Endothelial cell of umbilical vein (primary cell): ENCODE measurements around the gene KIFAP3. TPM values are rescaled to one million over a fixed set of nuclear protein-coding genes. Genes with fewer than 3 reads are reported as not detected.

Experiments
- BruUV-seq: library from RNA; stranded (reverse); fragments of 400-500 nt; replicated peaks from 2 replicates; lab custom pipeline; 2021; lab: Mats Ljungman, UMichigan
- CTCF ChIA-PET: fragments of 300-600, 350-600 bp; sonication (Branson Sonifier 250); formaldehyde crosslinking; loops from one replicate; lab custom pipeline; 2021; ENCODE audit warnings: antibody characterized with exemption, inconsistent platforms; lab: Charles Lee
- POLR2A ChIA-PET: fragments of 300-600, 350-600 bp; sonication (Branson Sonifier 250); formaldehyde crosslinking; loops from one replicate; lab custom pipeline; 2021; ENCODE audit warnings: antibody characterized with exemption, inconsistent platforms; lab: Charles Lee
- DNase-seq: peaks from one replicate; pipeline ENCODE4 v3.0.0-alpha.2; 2011; ENCODE audit warnings: low read depth, low spot score
- FAIRE-seq: peaks from 2 replicates; lab custom pipeline; 2011; peaks lifted over from hg19 to GRCh38; lab: Jason Lieb, UNC
- H2AFZ ChIP-seq: 2 replicates; pipeline ENCODE4 v1.6.0; 2012; ENCODE audit warnings: low read depth, low read length, control low read depth, inconsistent platforms
- H3K27ac ChIP-seq: 2 replicates; pipeline ENCODE4 v1.5.1; 2011; ENCODE audit warnings: low read depth, mild to moderate bottlenecking, control low read depth, low read length, moderate library complexity; ENCODE audit not compliant: insufficient read depth
- H3K27me3 ChIP-seq, 2 experiments: 2 replicates each; pipeline versions ENCODE4 v1.6.0 to v1.6.1; 2011; ENCODE audit warnings: low read length in 2 of 2, mixed read lengths in 1 of 2; ENCODE audit not compliant: control insufficient read depth in 2 of 2, insufficient read depth in 2 of 2
- H3K36me3 ChIP-seq, 2 experiments: 2 replicates in 1 of 2; 3 replicates in 1 of 2; pipeline ENCODE4 v1.5.1; 2011; ENCODE audit warnings: low read length in 2 of 2, mild to moderate bottlenecking in 1 of 2, moderate library complexity in 1 of 2; ENCODE audit not compliant: control insufficient read depth in 2 of 2, insufficient read depth in 2 of 2; ENCODE audit errors: extremely low read depth in 1 of 2
- H3K4me1 ChIP-seq: 3 replicates; pipeline ENCODE4 v1.5.1; 2011; ENCODE audit warnings: mild to moderate bottlenecking, low read length; ENCODE audit not compliant: control insufficient read depth, insufficient read depth; ENCODE audit errors: extremely low read depth
- H3K4me2 ChIP-seq: 2 replicates; pipeline ENCODE4 v1.6.1; 2011; ENCODE audit warnings: low read length, control low read depth, mixed read lengths; ENCODE audit not compliant: insufficient read depth
- H3K4me3 ChIP-seq, 3 experiments: fragments of 200-600 bp in 1 of 3; sonication (generic), shearing (Covaris generic) in 1 of 3; replicated peaks in 1 of 3; 2 replicates each; pipeline ENCODE4 v1.5.1; 2011 to 2016; ENCODE audit warnings: control low read depth in 3 of 3, low read length in 3 of 3, mild to moderate bottlenecking in 2 of 3, inconsistent platforms in 1 of 3, low read depth in 1 of 3, moderate library complexity in 1 of 3; ENCODE audit not compliant: insufficient read depth in 1 of 3
- H3K79me2 ChIP-seq: 2 replicates; pipeline ENCODE4 v1.6.0; 2012; ENCODE audit warnings: low read length, inconsistent platforms; ENCODE audit not compliant: control insufficient read depth, insufficient read depth
- H3K9ac ChIP-seq: replicated peaks from 2 replicates; pipeline ENCODE3; 2011; ENCODE audit warnings: low read length, control low read depth; ENCODE audit not compliant: insufficient read depth; ENCODE audit errors: extremely low read depth
- H3K9me1 ChIP-seq: replicated peaks from 3 replicates; pipeline ENCODE4 v1.6.0; 2011; ENCODE audit warnings: mild to moderate bottlenecking, low read length; ENCODE audit not compliant: control insufficient read depth, insufficient read depth; ENCODE audit errors: extremely low read depth
- H3K9me3 ChIP-seq: replicated peaks from 2 replicates; pipeline ENCODE4 v1.5.1; 2012; ENCODE audit warnings: low read length, inconsistent platforms; ENCODE audit not compliant: control insufficient read depth, insufficient read depth
- H4K20me1 ChIP-seq: replicated peaks from 2 replicates; pipeline ENCODE3; 2011; ENCODE audit warnings: mild to moderate bottlenecking, low read length; ENCODE audit not compliant: control insufficient read depth, insufficient read depth; ENCODE audit errors: extremely low read depth
- CTCF ChIP-seq, 2 donors: IDR thresholded peaks; 1 replicate in 1 of 2; 2 replicates in 1 of 2; pipeline ENCODE4 v1.5.1; 2011; ENCODE audit warnings: low read length in 2 of 2, mild to moderate bottlenecking in 2 of 2, moderate library complexity in 2 of 2, control low read depth in 1 of 2, inconsistent platforms in 1 of 2, low read depth in 1 of 2; ENCODE audit not compliant: insufficient read depth in 1 of 2; ENCODE audit errors: extremely low read depth in 1 of 2
- FOS ChIP-seq: IDR thresholded peaks from 2 replicates; pipeline ENCODE4 v1.6.1; 2011; ENCODE audit warnings: mild to moderate bottlenecking, low read length, moderate library complexity, borderline replicate concordance; ENCODE audit not compliant: insufficient read depth
- GATA2 ChIP-seq: IDR thresholded peaks from 2 replicates; pipeline ENCODE4 v1.7.0; 2011; ENCODE audit warnings: low read depth, mild to moderate bottlenecking, moderate library complexity, mixed read lengths, low read length; ENCODE audit not compliant: insufficient read length, insufficient read depth
- POLR2A ChIP-seq: IDR thresholded peaks from 2 replicates; pipeline ENCODE4 v1.6.1; 2012; ENCODE audit warnings: low read depth, mild to moderate bottlenecking, control low read depth, low read length
- dilution Hi-C: fragments of 300-500 bp; cut with MboI; formaldehyde crosslinking; loops from one replicate; pipeline ENCODE4 v1.15.0; 2019; ENCODE audit warnings: low sequenced_read_pairs; ENCODE audit not compliant: extremely low pct_ligation_motif_present
- intact Hi-C: fragments of 100-400 bp; cut with micrococcal nuclease; formaldehyde crosslinking; loops from one replicate; pipeline ENCODE4 v1.10.0; 2022
- polyA plus RNA-seq, 4 experiments: library from polyadenylated mRNA; depleted of rRNA in 3 of 4; stranded (reverse) in 3 of 4; unstranded in 1 of 4; fragments of >200 nt; gene quantifications; 2 replicates each; pipeline versions ENCODE4 v1.2.1 to v1.2.3, GENCODE V29; 2011 to 2012; ENCODE audit warnings: missing spikeins in 1 of 4
- total RNA-seq: library from RNA; stranded (reverse); gene quantifications from 2 replicates; pipeline ENCODE4 v1.2.3, GENCODE V29; 2021
- TF ChIP-seq, protein P1 (sequence below): IDR thresholded peaks from 2 replicates; pipeline ENCODE4 v1.6.1; 2011; ENCODE audit not compliant: insufficient read depth, insufficient read length

Gene KIFAP3
- total and polyA plus RNA-seq, 2 donors (not counting 3 experiments of a cell fraction or from before 2014, with no cell fraction given): 6.4 to 17.5 TPM

DNA sequence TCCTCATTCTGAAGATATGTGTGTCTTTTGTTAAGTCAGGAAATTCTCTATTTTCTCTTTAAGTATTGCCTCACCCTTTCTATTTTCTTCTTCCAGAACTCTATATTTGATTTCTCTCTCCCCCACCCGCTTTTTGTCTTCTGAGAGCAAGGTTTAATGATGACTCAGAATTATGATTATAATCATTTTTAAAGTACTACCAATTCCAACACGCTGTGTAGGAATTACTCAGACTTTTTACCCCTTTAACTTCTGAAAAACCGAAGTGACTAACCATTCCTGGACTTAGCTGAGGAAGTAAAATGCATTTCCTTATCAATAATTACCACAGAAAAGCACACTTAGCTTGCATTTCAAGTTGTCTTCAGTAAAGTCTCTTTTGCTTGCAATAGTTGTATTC, 160.0 kb downstream of the KIFAP3 start:
- Histone ChIP-seq H3K27me3 (no peaks in the 10 kb centered on the region), H3K27ac (no peak overlapping the region)
- POLR2A ChIA-PET: no interaction called here

More for the DNA sequence above, 160.0 kb downstream of the KIFAP3 start:
- intact Hi-C loops (no loop called here), dilution Hi-C loops (no loop called here)
- CTCF ChIA-PET: interaction anchor here (1.1 to 1.7 kb wide), 2 partner anchors 12 to 15 kb away, joined by 3 to 8 read pairs; no protein-coding TSS in a partner anchor
- DNase-seq: peak; percentile 33
- no peak overlapping the region for H3K4me3 ChIP-seq
- TF ChIP-seq POLR2A (no peak), FOS (peak; percentile 58), CTCF (IDR thresholded peaks at IDR 0.05; ENCODE audit: extremely low read depth in 1 of 2, insufficient read depth in 1 of 2, low read depth in 1 of 2, low read length in 2 of 2) (no peak), GATA2 (peak; percentile 27)
- TF ChIP-seq, protein P1, sequence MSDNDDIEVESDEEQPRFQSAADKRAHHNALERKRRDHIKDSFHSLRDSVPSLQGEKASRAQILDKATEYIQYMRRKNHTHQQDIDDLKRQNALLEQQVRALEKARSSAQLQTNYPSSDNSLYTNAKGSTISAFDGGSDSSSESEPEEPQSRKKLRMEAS: no peak
- peaks cover 16% of the 10 kb centered on the region for H3K4me1 ChIP-seq
- no peak overlapping the region for H3K9ac ChIP-seq
- no peaks in the 10 kb centered on the region for H4K20me1 ChIP-seq
- no peaks in the 10 kb centered on the region for H3K9me3 ChIP-seq
- no peaks in the 10 kb centered on the region for H3K79me2 ChIP-seq
- H2AFZ ChIP-seq: peak overlapping the region; percentile 15
- H3K36me3 ChIP-seq: no peaks in the 10 kb centered on the region
- peak; percentile 47 for FAIRE-seq
- H3K4me2 ChIP-seq: peak overlapping the region; percentile 48
- BruUV-seq: no TSS peak
- no peaks in the 10 kb centered on the region for H3K9me1 ChIP-seq
